Activated CD4-positive, alpha-beta memory T cell treated with anti-CD3 and anti-CD28 coated beads for 36 hours (primary cell): ENCODE results near the gene INTS4. TPM values are rescaled to one million over a fixed set of nuclear protein-coding genes. Genes with fewer than 3 reads are reported as not detected.
A peak's percentile ranks its signal among the peaks of the same experiment; 100 is the strongest.
"Not testable (repeated sequence)": the region's sequence is repeated elsewhere in the genome, so short reads cannot be mapped to it uniquely, and the experiment has no call there.

Source experiments
- CTCF ChIA-PET: fragments of 350-600 bp; sonication (Branson Sonifier 250); formaldehyde crosslinking; loops from one replicate; lab custom pipeline; 2021; ENCODE audit warnings: antibody characterized with exemption, inconsistent platforms; lab: Charles Lee
- POLR2A ChIA-PET: fragments of 350-600 bp; sonication (Branson Sonifier 250); formaldehyde crosslinking; loops from one replicate; lab custom pipeline; 2021; ENCODE audit warnings: antibody characterized with exemption; lab: Charles Lee
- DNase-seq: peaks from one replicate; pipeline ENCODE4 v3.0.0-alpha.2; 2020
- H3K27ac Mint-ChIP-seq: one replicate; pipeline ENCODE4 v1.8.0; 2021; ENCODE audit warnings: mixed read lengths
- H3K27me3 Mint-ChIP-seq: one replicate; pipeline ENCODE4 v1.8.0; 2021; ENCODE audit warnings: mixed read lengths
- H3K36me3 Mint-ChIP-seq: one replicate; pipeline ENCODE4 v1.8.0; 2021; ENCODE audit warnings: mixed read lengths
- H3K4me1 Mint-ChIP-seq: one replicate; pipeline ENCODE4 v1.8.0; 2021; ENCODE audit warnings: low read depth, mixed read lengths
- H3K4me3 Mint-ChIP-seq: one replicate; pipeline ENCODE4 v1.8.0; 2021; ENCODE audit warnings: mild to moderate bottlenecking, mixed read lengths
- H3K9me3 Mint-ChIP-seq: one replicate; pipeline ENCODE4 v1.8.0; 2021; ENCODE audit warnings: mixed read lengths
- intact Hi-C: fragments of 100-400 bp; cut with micrococcal nuclease; formaldehyde crosslinking; loops from one replicate; pipeline ENCODE4 v1.15.1; 2023
- total RNA-seq, 2 experiments: library from RNA; stranded (reverse); gene quantifications; one replicate each; pipeline ENCODE4 v1.2.3, GENCODE V29; 2021

INTS4 gene
- total RNA-seq: 10 to 100 TPM; 53.5 to 55.3 TPM

- Mint-ChIP-seq H3K27me3 (no peaks in the 10 kb centered on the region), H3K4me1 (peaks cover 27% of the 10 kb centered on the region), H3K9me3 (no peaks in the 10 kb centered on the region), H3K27ac (peak within 1 kb of the TSS; percentile 93), H3K36me3 (peaks cover 3% of the 10 kb centered on the region), H3K4me3 (peak within 1 kb of the TSS; percentile 89)
- ChIA-PET POLR2A (interaction anchor here (0.8 to 1.7 kb wide), 8 partner anchors 45 to 423 kb away, joined by 3 to 16 read pairs (median 6); partner anchors contain the start of genes ALG8, CLNS1A, GAB2 and KCTD21), CTCF (interaction anchor here (0.7 to 2.1 kb wide), 12 partner anchors 9 to 570 kb away, joined by 3 to 19 read pairs (median 4); partner anchors contain the start of genes ALG8, NDUFC2 and RSF1)
- peak; percentile 99 for DNase-seq
- intact Hi-C loops: loop anchor here (1.0 to 10.0 kb wide), 8 partner anchors 45 to 1550 kb away; partner anchors contain the start of genes ALG8, CLNS1A, EMSY and GAB2
Measured at GRCh38 chr11:77994434-77995362, at the start of gene INTS4. INTS4 (minus strand) TSS chr11:77994668; CDS start chr11:77994643, 25 bp downstream.

- ChIA-PET CTCF (no interaction called here), POLR2A (no interaction called here)
- Mint-ChIP-seq H3K4me3 (no peak overlapping the region), H3K4me1 (peaks cover 21% of the 10 kb centered on the region), H3K27me3 (no peaks in the 10 kb centered on the region), H3K36me3 (no peaks in the 10 kb centered on the region), H3K9me3 (no peaks in the 10 kb centered on the region), H3K27ac (no peak overlapping the region)
- intact Hi-C loops: no loop called here
- no peak for DNase-seq
Measured at GRCh38 chr11:78041843-78042440, 47.5 kb upstream of the INTS4 start.

- POLR2A ChIA-PET, H3K9me3 Mint-ChIP-seq, intact Hi-C loops, H3K27me3 Mint-ChIP-seq, H3K27ac Mint-ChIP-seq, DNase-seq, CTCF ChIA-PET, H3K36me3 Mint-ChIP-seq, H3K4me3 Mint-ChIP-seq: not testable (repeated sequence)
- H3K4me1 Mint-ChIP-seq: peaks cover 19% of the 10 kb centered on the region
Measured at GRCh38 chr11:78041380-78041719, 46.9 kb upstream of the INTS4 start.

GRCh38 chr11:78040691-78041379, 46.4 kb upstream of the INTS4 start:
- no peaks in the 10 kb centered on the region for H3K36me3 Mint-ChIP-seq
- no peaks in the 10 kb centered on the region for H3K9me3 Mint-ChIP-seq
- ChIA-PET POLR2A (no interaction called here), CTCF (no interaction called here)
- peak; percentile 38 for DNase-seq
- H3K4me3 Mint-ChIP-seq: no peak overlapping the region
- intact Hi-C loops: no loop called here
- no peak overlapping the region for H3K27ac Mint-ChIP-seq
- H3K4me1 Mint-ChIP-seq: peaks cover 14% of the 10 kb centered on the region
- H3K27me3 Mint-ChIP-seq: no peaks in the 10 kb centered on the region

GRCh38 chr11:78039919-78040671, 45.6 kb upstream of the INTS4 start:
- no peaks in the 10 kb centered on the region for H3K36me3 Mint-ChIP-seq
- ChIA-PET CTCF (interaction anchor here (0.9 to 1.0 kb wide), 2 partner anchors 45 to 264 kb away, joined by 3 read pairs; partner anchors contain the start of gene INTS4), POLR2A (interaction anchor here (1.7 kb wide), 1 partner anchor 45 kb away, joined by 11 read pairs; the partner anchor contains the start of gene INTS4)
- H3K4me3 Mint-ChIP-seq: peak overlapping the region; percentile 6
- peak; percentile 68 for DNase-seq
- peak overlapping the region; percentile 80 for H3K27ac Mint-ChIP-seq
- no peaks in the 10 kb centered on the region for H3K27me3 Mint-ChIP-seq
- no peaks in the 10 kb centered on the region for H3K9me3 Mint-ChIP-seq
- peaks cover 12% of the 10 kb centered on the region for H3K4me1 Mint-ChIP-seq
- intact Hi-C loops: loop anchor here (1.0 kb wide), 1 partner anchor 45 kb away; no protein-coding TSS in a partner anchor

GRCh38 chr11:78039391-78039918, 45.0 kb upstream of the INTS4 start:
- no peaks in the 10 kb centered on the region for H3K36me3 Mint-ChIP-seq
- peak; percentile 10 for DNase-seq
- no peaks in the 10 kb centered on the region for H3K9me3 Mint-ChIP-seq
- H3K4me1 Mint-ChIP-seq: peaks cover 12% of the 10 kb centered on the region
- H3K27me3 Mint-ChIP-seq: no peaks in the 10 kb centered on the region
- CTCF ChIA-PET: interaction anchor here (0.9 to 1.0 kb wide), 2 partner anchors 45 to 263 kb away, joined by 3 read pairs; partner anchors contain the start of gene INTS4
- intact Hi-C loops: loop anchor here (1.0 kb wide), 1 partner anchor 44 kb away; no protein-coding TSS in a partner anchor
- H3K4me3 Mint-ChIP-seq: peak overlapping the region; percentile 6
- peak overlapping the region; percentile 80 for H3K27ac Mint-ChIP-seq
- POLR2A ChIA-PET: interaction anchor here (1.7 kb wide), 1 partner anchor 45 kb away, joined by 11 read pairs; the partner anchor contains the start of gene INTS4

- POLR2A ChIA-PET: interaction anchor here (1.7 kb wide), 1 partner anchor 44 kb away, joined by 11 read pairs; the partner anchor contains the start of gene INTS4
- CTCF ChIA-PET: interaction anchor here (4.2 kb wide), 1 partner anchor 7 kb away, joined by 24 read pairs; no protein-coding TSS in a partner anchor
- Mint-ChIP-seq H3K9me3 (no peaks in the 10 kb centered on the region), H3K4me3 (no peak overlapping the region), H3K4me1 (peaks cover 12% of the 10 kb centered on the region), H3K36me3 (no peaks in the 10 kb centered on the region), H3K27ac (no peak overlapping the region), H3K27me3 (no peaks in the 10 kb centered on the region)
- intact Hi-C loops: loop anchor here (1.0 kb wide), 1 partner anchor 44 kb away; no protein-coding TSS in a partner anchor
- DNase-seq: no peak
Measured at GRCh38 chr11:78038697-78039313, 44.3 kb upstream of the INTS4 start.

GRCh38 chr11:78037825-78038620, 43.6 kb upstream of the INTS4 start:
- ChIA-PET POLR2A (no interaction called here), CTCF (interaction anchor here (1.4 to 4.2 kb wide), 2 partner anchors 8 to 39 kb away, joined by 5 to 24 read pairs; no protein-coding TSS in a partner anchor)
- Mint-ChIP-seq H3K4me3 (no peak overlapping the region), H3K9me3 (no peaks in the 10 kb centered on the region), H3K27me3 (no peaks in the 10 kb centered on the region), H3K36me3 (no peaks in the 10 kb centered on the region), H3K4me1 (peaks cover 12% of the 10 kb centered on the region), H3K27ac (no peak overlapping the region)
- DNase-seq: no peak
- intact Hi-C loops: no loop called here

- Mint-ChIP-seq H3K4me3 (no peak overlapping the region), H3K36me3 (no peaks in the 10 kb centered on the region), H3K27me3 (no peaks in the 10 kb centered on the region), H3K4me1 (peaks cover 12% of the 10 kb centered on the region), H3K27ac (no peak overlapping the region), H3K9me3 (no peaks in the 10 kb centered on the region)
- ChIA-PET POLR2A (no interaction called here), CTCF (interaction anchor here (1.4 to 4.2 kb wide), 2 partner anchors 9 to 38 kb away, joined by 5 to 24 read pairs; no protein-coding TSS in a partner anchor)
- no peak for DNase-seq
- intact Hi-C loops: no loop called here
Measured at GRCh38 chr11:78037056-78037455, 42.6 kb upstream of the INTS4 start.

GRCh38 chr11:78036313-78036712, 41.8 kb upstream of the INTS4 start:
- Mint-ChIP-seq H3K9me3 (no peaks in the 10 kb centered on the region), H3K4me3 (no peak overlapping the region), H3K27ac (no peak overlapping the region), H3K36me3 (no peaks in the 10 kb centered on the region), H3K27me3 (no peaks in the 10 kb centered on the region), H3K4me1 (peaks cover 12% of the 10 kb centered on the region)
- DNase-seq: no peak
- POLR2A ChIA-PET: interaction anchor here (0.6 kb wide), 1 partner anchor 729 kb away, joined by 4 read pairs; no protein-coding TSS in a partner anchor
- intact Hi-C loops: no loop called here
- CTCF ChIA-PET: interaction anchor here (4.2 kb wide), 1 partner anchor 9 kb away, joined by 24 read pairs; no protein-coding TSS in a partner anchor
